ENCODE data around the gene MSL1.

DNA sequence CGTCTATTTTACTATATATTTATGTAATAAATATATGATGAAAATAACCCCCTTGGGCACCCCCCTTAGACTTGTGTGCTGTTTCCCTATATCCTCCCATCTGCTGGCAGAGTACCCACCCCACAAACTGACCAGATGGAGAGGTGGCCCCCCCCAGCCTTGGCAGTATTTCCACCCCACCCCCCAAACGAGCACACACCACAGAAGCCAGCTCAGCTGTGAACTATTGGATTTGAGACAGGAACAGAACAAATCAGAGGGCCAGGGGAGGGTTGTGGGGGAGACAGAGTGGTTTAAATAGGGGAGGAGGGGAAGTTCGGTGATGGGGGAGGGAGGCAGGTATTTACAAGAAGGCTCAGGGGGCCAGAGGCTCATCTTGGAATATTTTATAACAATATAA is 29.2 kb upstream of the MSL1 start:
- TF ChIP-seq, protein P1, sequence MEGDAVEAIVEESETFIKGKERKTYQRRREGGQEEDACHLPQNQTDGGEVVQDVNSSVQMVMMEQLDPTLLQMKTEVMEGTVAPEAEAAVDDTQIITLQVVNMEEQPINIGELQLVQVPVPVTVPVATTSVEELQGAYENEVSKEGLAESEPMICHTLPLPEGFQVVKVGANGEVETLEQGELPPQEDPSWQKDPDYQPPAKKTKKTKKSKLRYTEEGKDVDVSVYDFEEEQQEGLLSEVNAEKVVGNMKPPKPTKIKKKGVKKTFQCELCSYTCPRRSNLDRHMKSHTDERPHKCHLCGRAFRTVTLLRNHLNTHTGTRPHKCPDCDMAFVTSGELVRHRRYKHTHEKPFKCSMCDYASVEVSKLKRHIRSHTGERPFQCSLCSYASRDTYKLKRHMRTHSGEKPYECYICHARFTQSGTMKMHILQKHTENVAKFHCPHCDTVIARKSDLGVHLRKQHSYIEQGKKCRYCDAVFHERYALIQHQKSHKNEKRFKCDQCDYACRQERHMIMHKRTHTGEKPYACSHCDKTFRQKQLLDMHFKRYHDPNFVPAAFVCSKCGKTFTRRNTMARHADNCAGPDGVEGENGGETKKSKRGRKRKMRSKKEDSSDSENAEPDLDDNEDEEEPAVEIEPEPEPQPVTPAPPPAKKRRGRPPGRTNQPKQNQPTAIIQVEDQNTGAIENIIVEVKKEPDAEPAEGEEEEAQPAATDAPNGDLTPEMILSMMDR (IDR thresholded peaks at IDR 0.05) = no peak
- no peak for TF ChIP-seq POLR2A (IDR thresholded peaks at IDR 0.05)
